K562 (cell line): ENCODE results near the gene ZNF772. TPM values are rescaled to one million over a fixed set of nuclear protein-coding genes. Genes with fewer than 3 reads are reported as not detected.

ENCODE experiments used
- ATAC-seq: fragments of 200-7000 bp; cut with Tn5 transposase; 3 replicates; pipeline ENCODE4 v1.9.1; 2020; ENCODE audit warnings: moderate library complexity
- BruUV-seq: library from RNA; stranded (reverse); fragments of 400-500 nt; replicated peaks from 2 replicates; lab custom pipeline; 2021; lab: Mats Ljungman, UMichigan
- CTCF ChIA-PET: fragments of 300-600 bp; formaldehyde crosslinking; extraction: SDS; loops from one replicate; lab custom pipeline; 2021; ENCODE audit warnings: low intra/inter-chr PET ratio; lab: Yijun Ruan, JAX
- POLR2A ChIA-PET: fragments of 300-600, 350-650 bp; sonication (Branson Sonifier 250); formaldehyde crosslinking; extraction: SDS; loops from one replicate; lab custom pipeline; 2021; ENCODE audit warnings: antibody characterized with exemption, inconsistent platforms; lab: Yijun Ruan, JAX
- DNase-seq, 4 experiments: peaks; one replicate each; pipeline versions ENCODE4 v3.0.0 to v3.0.0-alpha.2; 2011 to 2018; ENCODE audit warnings: low spot score in 3 of 4, mixed read lengths in 3 of 4; ENCODE audit errors: extremely low read depth in 1 of 4
- FAIRE-seq: peaks from 2 replicates; lab custom pipeline; 2011; peaks lifted over from hg19 to GRCh38; lab: Jason Lieb, UNC
- H2AFZ ChIP-seq: 2 replicates; pipeline ENCODE4 v1.6.0; 2011; ENCODE audit warnings: low read depth, low read length, control low read depth, inconsistent platforms
- H3K27ac ChIP-seq: fragments of 200-600 bp; 3 replicates; pipeline ENCODE4 v1.8.0; 2011; ENCODE audit warnings: low read depth, mild to moderate bottlenecking, control low read depth, inconsistent platforms, low read length, moderate library complexity, mixed read lengths; ENCODE audit errors: extremely low read depth
- H3K27me3 ChIP-seq, 2 experiments: fragments of 300-600 bp in 1 of 2; 2 replicates in 1 of 2; 3 replicates in 1 of 2; pipeline versions ENCODE4 v1.6.0 to v1.8.0; 2011; ENCODE audit warnings: inconsistent platforms in 2 of 2, low read length in 2 of 2, mild to moderate bottlenecking in 1 of 2, mixed read lengths in 1 of 2, moderate library complexity in 1 of 2; ENCODE audit not compliant: control insufficient read depth in 2 of 2, insufficient read depth in 2 of 2
- H3K36me3 ChIP-seq: fragments of 300-600 bp; 3 replicates; pipeline ENCODE4 v1.8.0; 2011; ENCODE audit warnings: mild to moderate bottlenecking, low read length, inconsistent platforms; ENCODE audit not compliant: control insufficient read depth, insufficient read depth
- H3K4me1 ChIP-seq, 2 experiments: fragments of 200-600 bp in 1 of 2; replicated peaks in 1 of 2; 2 replicates in 1 of 2; 3 replicates in 1 of 2; pipeline versions ENCODE4 v1.5.1 to v1.8.0; 2011; ENCODE audit warnings: inconsistent platforms in 2 of 2, low read length in 2 of 2, mild to moderate bottlenecking in 1 of 2, mixed read lengths in 1 of 2, moderate library complexity in 1 of 2; ENCODE audit not compliant: control insufficient read depth in 2 of 2, insufficient read depth in 2 of 2
- H3K4me2 ChIP-seq: 2 replicates; pipeline ENCODE4 v1.6.1; 2011; ENCODE audit warnings: low read length, control low read depth, inconsistent platforms, mixed read lengths; ENCODE audit not compliant: insufficient read depth
- H3K4me3 ChIP-seq: fragments of 200-600 bp; sonication (generic), shearing (Covaris generic); 2 replicates; pipeline ENCODE4 v1.5.1; 2016; ENCODE audit warnings: control low read depth, inconsistent platforms
- H3K79me2 ChIP-seq: fragments of 200-600 bp; 3 replicates; pipeline ENCODE4 v1.8.0; 2011; ENCODE audit warnings: low read length, inconsistent platforms; ENCODE audit not compliant: control insufficient read depth, insufficient read depth
- H3K9ac ChIP-seq, 2 experiments: 2 replicates each; pipeline versions ENCODE4 v1.6.0 to v1.6.1; 2011; ENCODE audit warnings: low read depth in 2 of 2, low read length in 2 of 2, control low read depth in 1 of 2, inconsistent platforms in 1 of 2, mild to moderate bottlenecking in 1 of 2, mixed read lengths in 1 of 2; ENCODE audit not compliant: insufficient read depth in 1 of 2
- H3K9me1 ChIP-seq: one replicate; pipeline ENCODE4 v1.6.0; 2011; ENCODE audit warnings: inconsistent platforms, mild to moderate bottlenecking, low read length, moderate library complexity; ENCODE audit not compliant: control insufficient read depth, insufficient read depth
- H3K9me3 ChIP-seq: replicated peaks from 2 replicates; pipeline ENCODE4 v1.5.1; 2011; ENCODE audit warnings: low read depth, low read length, inconsistent platforms; ENCODE audit not compliant: control insufficient read depth, insufficient read depth
- H4K20me1 ChIP-seq: replicated peaks from 2 replicates; pipeline ENCODE4 v1.6.1; 2011; ENCODE audit warnings: low read length, inconsistent platforms, mixed read lengths; ENCODE audit not compliant: control insufficient read depth, insufficient read depth
- ATF1 ChIP-seq, 2 experiments: fragments of 450-650 bp in 1 of 2; IDR thresholded peaks; 2 replicates each; pipeline ENCODE4 v1.6.1; 2016; ENCODE audit warnings: missing compliant biosample characterization in 1 of 2, missing genetic modification characterization in 1 of 2
- BCL6 ChIP-seq: fragments of 250-450 bp; sonication (Bioruptor Pico); IDR thresholded peaks from 2 replicates; pipeline ENCODE4 v1.4.0; 2020
- CBFA2T3 ChIP-seq: fragments of 450-650 bp; IDR thresholded peaks from 2 replicates; pipeline ENCODE4 v1.6.1; 2017
- DDX20 ChIP-seq: fragments of 450-650 bp; IDR thresholded peaks from 2 replicates; pipeline ENCODE4 v1.6.1; 2016; ENCODE audit warnings: missing genetic modification characterization, low read depth, mild to moderate bottlenecking, missing compliant biosample characterization, moderate library complexity
- GABPA ChIP-seq: fragments of 200-800 bp; sonication (Bioruptor generic); conservative IDR thresholded peaks from 2 replicates; pipeline ENCODE4 v1.6.1; 2016; ENCODE audit warnings: low read depth, missing genetic modification characterization, missing compliant biosample characterization
- KDM4B ChIP-seq, 2 experiments: fragments of 450-650 bp in 1 of 2; sonication (generic) in 1 of 2; IDR thresholded peaks; 2 replicates each; pipeline ENCODE4 v1.6.1; 2016 to 2017; ENCODE audit warnings: borderline replicate concordance in 2 of 2, antibody characterized with exemption in 1 of 2, low read depth in 1 of 2, mild to moderate bottlenecking in 1 of 2
- MAZ ChIP-seq, 2 experiments: fragments of 450-650 bp in 1 of 2; sonication (generic) in 1 of 2; formaldehyde crosslinking; IDR thresholded peaks in 1 of 2; conservative IDR thresholded peaks in 1 of 2; 2 replicates each; pipeline versions ENCODE4 v1.4.0 to v1.5.0; 2020; ENCODE audit warnings: mild to moderate bottlenecking in 1 of 2, missing genetic modification reagents in 1 of 2
- MTA1 ChIP-seq: fragments of 450-650 bp; IDR thresholded peaks from 2 replicates; pipeline ENCODE4 v1.6.1; 2017; ENCODE audit warnings: borderline replicate concordance
- NEUROD1 ChIP-seq: fragments of 150-350 bp; IDR thresholded peaks from 2 replicates; pipeline ENCODE4 v1.6.1; 2014; ENCODE audit warnings: borderline replicate concordance, low read length, low read depth; ENCODE audit not compliant: partially characterized antibody
- NR1H2 ChIP-seq: sonication (generic); formaldehyde crosslinking; IDR thresholded peaks from 2 replicates; pipeline ENCODE4 v1.4.0; 2020; ENCODE audit warnings: mild to moderate bottlenecking, missing genetic modification reagents
- POLR2G ChIP-seq: fragments of 200-400 bp; formaldehyde crosslinking; IDR thresholded peaks from 2 replicates; pipeline ENCODE4 v1.6.1; 2017; ENCODE audit warnings: low read depth, mild to moderate bottlenecking, antibody characterized with exemption, low read length, moderate library complexity
- RFX7 ChIP-seq: fragments of 250-450 bp; sonication (Bioruptor Pico); IDR thresholded peaks from 2 replicates; pipeline ENCODE4 v1.5.1; 2021; ENCODE audit warnings: mild to moderate bottlenecking
- TCF15 ChIP-seq: fragments of 250-450 bp; sonication (Bioruptor Pico); IDR thresholded peaks from 2 replicates; pipeline ENCODE4 v1.8.0; 2022; ENCODE audit warnings: moderate library complexity, mild to moderate bottlenecking, inconsistent platforms
- ZNF124 ChIP-seq: sonication (generic); formaldehyde crosslinking; IDR thresholded peaks from 2 replicates; pipeline ENCODE4 v1.8.1; 2022; ENCODE audit warnings: missing genetic modification reagents
- ZNF174 ChIP-seq: fragments of 250-450 bp; sonication (Bioruptor Pico); IDR thresholded peaks from 2 replicates; pipeline ENCODE4 v1.4.0; 2020; ENCODE audit warnings: mild to moderate bottlenecking
- ZNF444 ChIP-seq: fragments of 250-450 bp; sonication (Bioruptor Pico); IDR thresholded peaks from 2 replicates; pipeline ENCODE4 v1.4.0; 2020; ENCODE audit warnings: mild to moderate bottlenecking, moderate library complexity
- WGBS: fragments of 100-300 bp; shearing (Covaris generic); methylation state at CpG from one replicate; pipeline ENCODE4 v1.1.6; 2016; ENCODE audit warnings: low coverage, mixed read lengths; ENCODE audit not compliant: insufficient coverage; ENCODE audit errors: missing lambda C conversion rate; 5-methylcytosine and 5-hydroxymethylcytosine counted together
- in situ Hi-C: fragments of 300-500 bp; cut with MboI; formaldehyde crosslinking; loops from 4 replicates; pipeline ENCODE4 v1.15.0; 2018; ENCODE audit warnings: inconsistent platforms, mixed read lengths
- intact Hi-C: fragments of 100-400 bp; cut with micrococcal nuclease; formaldehyde crosslinking; loops from 2 replicates; pipeline ENCODE4 v1.14.2; 2022
- polyA plus RNA-seq, 8 experiments: library from polyadenylated mRNA; depleted of rRNA in 4 of 8; stranded (reverse) in 5 of 8; unstranded in 3 of 8; fragments of >200 nt; fragmentation: Nextera tagmentation in 2 of 8; fragmentation: Illumina TruSeq in 1 of 8; extraction: Ambion mirVana in 2 of 8; extraction: Trizol in 1 of 8; gene quantifications; 2 replicates each; pipeline versions ENCODE4 v1.2.1 to v1.2.3, GENCODE V29; 2011 to 2014; ENCODE audit warnings: inconsistent platforms in 1 of 8, missing spikeins in 1 of 8
- total RNA-seq, 7 experiments: library from RNA; depleted of rRNA in 6 of 7; stranded (reverse); fragments of >200 nt in 6 of 7; fragmentation: Illumina TruSeq in 2 of 7; extraction: Trizol in 2 of 7; gene quantifications; 2 replicates each; pipeline versions ENCODE4 v1.2.1 to v1.2.3, GENCODE V29; 2011 to 2021; ENCODE audit warnings: low replicate concordance in 1 of 7
- TF ChIP-seq, protein P1 (sequence below): fragments of 250-450 bp; sonication (Bioruptor Pico); IDR thresholded peaks from 2 replicates; pipeline ENCODE4 v1.4.0; 2020; ENCODE audit warnings: borderline replicate concordance

Gene ZNF772
- total and polyA plus RNA-seq, 9 of the 15 experiments (the other 6 are each of a cell fraction or from before 2014, with no cell fraction given), result 0.13 to 1.9 (median 1.1) TPM

GRCh38 chr19:57512845-57513244, 35.5 kb upstream of the ZNF772 start:
- no peaks in the 10 kb centered on the region; the same call in 1 of the 2 replicates for H3K9me3 ChIP-seq
- no peaks in the 10 kb centered on the region for H3K79me2 ChIP-seq
- no peaks in the 10 kb centered on the region for H3K27me3 ChIP-seq
- in situ Hi-C loops, result no loop called here
- H3K36me3 ChIP-seq, result no peaks in the 10 kb centered on the region
- intact Hi-C loops, result no loop called here
- WGBS, result 0% methylated on average over 6 of the region's 6 CpGs
- no peak for TF ChIP-seq ATF1 (CRISPR knock-in tag; IDR thresholded peaks at IDR 0.05)
- TF ChIP-seq ATF1 (tag; IDR thresholded peaks at IDR 0.05), result no peak
- no peak for TF ChIP-seq NR1H2 (CRISPR knock-in tag)
- no peak for TF ChIP-seq DDX20
- no peak for TF ChIP-seq POLR2G
- no peak for TF ChIP-seq MTA1
- no peak for TF ChIP-seq BCL6 (CRISPR knock-in tag)
- no peak for TF ChIP-seq GABPA (tag)
- TF ChIP-seq RFX7 (CRISPR knock-in tag), result no peak
- TF ChIP-seq, protein P1, sequence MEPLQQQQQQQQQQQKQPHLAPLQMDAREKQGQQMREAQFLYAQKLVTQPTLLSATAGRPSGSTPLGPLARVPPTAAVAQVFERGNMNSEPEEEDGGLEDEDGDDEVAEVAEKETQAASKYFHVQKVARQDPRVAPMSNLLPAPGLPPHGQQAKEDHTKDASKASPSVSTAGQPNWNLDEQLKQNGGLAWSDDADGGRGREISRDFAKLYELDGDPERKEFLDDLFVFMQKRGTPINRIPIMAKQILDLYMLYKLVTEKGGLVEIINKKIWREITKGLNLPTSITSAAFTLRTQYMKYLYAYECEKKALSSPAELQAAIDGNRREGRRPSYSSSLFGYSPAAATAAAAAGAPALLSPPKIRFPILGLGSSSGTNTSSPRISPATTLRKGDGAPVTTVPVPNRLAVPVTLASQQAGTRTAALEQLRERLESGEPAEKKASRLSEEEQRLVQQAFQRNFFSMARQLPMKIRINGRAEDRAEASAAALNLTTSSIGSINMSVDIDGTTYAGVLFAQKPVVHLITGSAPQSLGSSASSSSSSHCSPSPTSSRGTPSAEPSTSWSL (CRISPR knock-in tag), result no peak
- TF ChIP-seq KDM4B (IDR thresholded peaks at IDR 0.05; ENCODE audit: borderline replicate concordance in 2 of 2, low read depth in 1 of 2), result no peak
- no peak for TF ChIP-seq TCF15 (CRISPR knock-in tag)
- no peak for TF ChIP-seq CBFA2T3
- no peak for TF ChIP-seq NEUROD1
- TF ChIP-seq ZNF124, result no peak
- no peak for TF ChIP-seq ZNF174 (CRISPR knock-in tag)
- no peak for TF ChIP-seq ZNF444 (CRISPR knock-in tag)
- TF ChIP-seq MAZ (CRISPR knock-in tag; conservative IDR thresholded peaks at IDR 0.05 in 1 of 2, IDR thresholded peaks at IDR 0.05 in 1 of 2), result no peak
- CTCF ChIA-PET, result no interaction called here
- H3K4me1 ChIP-seq, result no peaks in the 10 kb centered on the region
- H3K9me1 ChIP-seq, result no peaks in the 10 kb centered on the region
- no peak for ATAC-seq
- H4K20me1 ChIP-seq, result no peaks in the 10 kb centered on the region
- BruUV-seq, result no TSS peak
- H2AFZ ChIP-seq, result no peak overlapping the region
- no peak for FAIRE-seq
- H3K9ac ChIP-seq, result no peak overlapping the region
- no peak overlapping the region for H3K4me2 ChIP-seq
- no peak overlapping the region for H3K4me3 ChIP-seq
- POLR2A ChIA-PET, result no interaction called here
- no peak overlapping the region for H3K27ac ChIP-seq
- DNase-seq, result no peak
